ENCODE measurements around the gene NDUFS4.

GRCh38 chr5:53674121-53674520, 113.7 kb downstream of the NDUFS4 start:
- TF ChIP-seq CTCF (conservative IDR thresholded peaks at IDR 0.05) = no peak
- TF ChIP-seq EZH2 (IDR thresholded peaks at IDR 0.05; ENCODE audit: low read depth) = no peak

Data from PC-9 (cell line).